Retinal pigment epithelial cell (primary cell): ENCODE data around the gene SART3.

Experiments used
- DNase-seq: peaks from one replicate; pipeline ENCODE4 v3.0.0-alpha.2; 2010; ENCODE audit warnings: low read depth
- H3K4me3 ChIP-seq: 2 replicates; pipeline ENCODE4 v1.5.1; 2011; ENCODE audit warnings: mild to moderate bottlenecking, low read length, control low read depth, moderate library complexity
- CTCF ChIP-seq: conservative IDR thresholded peaks from 2 replicates; pipeline ENCODE4 v1.5.1; 2011; ENCODE audit warnings: low read depth, low read length, control low read depth, inconsistent platforms

The SART3 gene

DNA sequence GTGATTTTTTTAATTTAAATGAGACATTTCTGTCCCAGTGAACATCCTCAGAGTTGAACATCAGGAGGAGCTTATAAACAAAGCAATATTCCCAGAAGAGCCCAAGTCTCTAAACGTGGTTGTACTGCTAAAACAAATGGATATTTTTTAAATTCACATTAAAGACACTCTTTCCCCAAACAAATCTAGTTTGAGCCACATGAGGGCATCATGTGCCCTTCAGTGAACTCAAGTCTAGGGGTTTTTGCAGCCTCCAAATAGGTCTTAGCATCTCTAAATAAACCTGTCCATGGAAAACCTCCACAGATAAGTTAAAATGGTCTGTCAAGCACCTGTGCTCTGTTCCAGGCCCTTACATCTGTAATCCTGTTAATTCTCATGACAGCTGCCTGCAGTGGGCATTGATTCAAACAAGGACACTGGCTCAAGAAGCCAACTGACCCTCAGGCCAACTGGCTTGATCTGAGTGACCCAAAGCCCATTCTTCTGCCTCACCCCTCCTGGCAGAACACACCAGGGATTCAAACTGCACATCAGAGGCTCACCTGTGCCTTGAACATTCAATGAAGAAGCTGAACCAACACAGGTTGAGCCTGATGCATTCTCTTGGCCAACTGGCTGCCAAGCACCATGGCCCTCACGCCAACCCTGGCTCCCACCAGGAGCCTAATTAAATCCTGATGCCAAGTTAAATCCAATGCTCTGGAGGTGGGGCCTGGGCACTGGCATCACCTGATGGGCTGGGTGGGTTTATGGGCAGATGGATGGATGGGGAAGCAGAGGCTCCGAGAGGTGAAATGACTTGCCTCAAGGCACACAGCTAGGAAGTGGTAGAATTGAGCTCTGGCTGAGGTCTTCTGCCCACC is 10.0 kb upstream of the SART3 start:
- no peak for DNase-seq
- TF ChIP-seq CTCF: peak; percentile 49
- no peak overlapping the region for H3K4me3 ChIP-seq

- DNase-seq: no peak
- H3K4me3 ChIP-seq: no peak overlapping the region
- no peak for TF ChIP-seq CTCF
These were observed 7.6 kb upstream of the SART3 start for GRCh38 chr12:108568338-108569154.

DNA sequence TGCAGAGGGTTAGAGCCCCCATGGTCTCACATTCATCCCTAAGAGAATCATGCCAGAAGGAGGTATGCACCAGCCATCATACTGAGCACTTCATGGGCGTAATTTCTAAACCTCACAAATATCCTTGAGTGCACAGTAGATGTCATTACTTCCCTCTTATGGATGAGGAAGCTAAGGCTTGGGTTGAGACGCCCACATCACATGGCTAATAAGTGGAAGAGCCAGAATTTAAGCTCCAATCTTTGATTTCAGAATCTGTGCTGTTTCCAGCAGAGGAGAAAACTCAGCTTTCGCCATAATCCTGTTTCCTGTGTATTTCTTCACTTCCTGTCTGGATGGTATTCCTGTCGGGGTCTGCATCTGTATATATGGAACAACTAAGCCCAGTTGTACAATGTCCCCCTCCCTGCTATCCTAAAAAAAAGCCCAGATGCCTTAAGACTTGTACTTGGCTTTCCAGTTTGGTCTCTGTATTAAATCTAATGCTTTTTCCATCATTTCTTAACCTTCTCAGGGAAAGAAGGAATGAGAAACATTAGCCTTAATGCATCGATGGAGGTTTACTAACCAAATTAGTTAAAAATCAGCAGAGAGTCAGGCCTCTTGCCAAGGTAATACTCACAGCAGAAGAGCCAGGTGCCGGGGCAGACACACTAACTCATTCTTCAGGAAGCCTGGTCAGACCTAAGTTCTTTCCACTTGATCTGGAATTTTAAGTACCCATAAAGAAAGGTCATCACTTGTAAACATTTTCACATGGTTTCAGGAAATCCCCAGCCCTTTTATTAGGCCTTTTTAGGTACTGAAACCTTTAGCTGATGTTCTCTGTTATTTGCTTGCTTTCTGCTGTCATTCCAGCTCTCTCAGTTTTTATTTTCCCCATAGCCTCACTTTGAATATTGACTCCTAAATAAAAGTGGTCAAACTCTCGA is 6.7 kb upstream of the SART3 start:
- H3K4me3 ChIP-seq: no peak overlapping the region
- no peak for TF ChIP-seq CTCF
- DNase-seq: no peak

DNA sequence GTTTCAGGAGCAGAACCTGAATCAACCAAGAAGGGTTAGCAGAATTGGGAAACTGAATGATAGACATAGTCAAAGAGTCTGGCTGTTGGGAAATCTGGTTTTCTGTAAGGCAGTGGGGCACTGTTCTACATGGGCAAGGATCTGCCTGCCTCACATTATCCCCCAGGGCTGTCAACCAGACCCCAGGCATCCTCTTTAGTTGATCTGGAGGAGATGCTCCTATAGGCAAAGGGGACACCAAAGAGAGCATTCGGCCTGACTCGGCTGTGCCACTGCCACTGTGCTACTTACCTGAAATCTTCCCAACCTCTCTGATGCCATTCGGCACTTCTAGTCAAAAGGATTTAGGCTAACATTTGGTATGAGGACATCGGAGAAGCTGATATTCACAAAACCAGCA is 5.5 kb upstream of the SART3 start:
- TF ChIP-seq CTCF: no peak
- no peak for DNase-seq
- no peak overlapping the region for H3K4me3 ChIP-seq

DNA sequence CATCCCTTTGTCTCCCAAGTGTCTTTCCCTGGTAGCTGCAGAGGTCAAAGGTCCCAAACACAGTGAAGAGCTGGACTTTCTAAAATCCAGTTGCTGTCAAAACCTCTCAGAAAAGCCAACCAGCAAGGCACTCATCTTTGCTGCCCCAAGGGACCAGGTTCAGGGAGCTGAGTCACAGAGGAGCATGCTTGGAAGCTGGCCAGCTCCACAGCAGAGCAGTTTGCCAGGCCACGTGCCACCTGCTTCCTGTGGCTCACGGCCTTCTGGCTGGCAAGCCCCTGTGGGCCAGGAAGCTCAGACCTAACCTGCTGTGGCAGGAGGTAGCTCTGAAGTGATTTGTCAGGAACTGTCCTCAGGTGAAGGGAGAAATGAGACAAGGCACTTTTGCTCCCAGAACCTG is 5.0 kb upstream of the SART3 start:
- no peak overlapping the region for H3K4me3 ChIP-seq
- TF ChIP-seq CTCF: no peak
- DNase-seq: peak; percentile 76

DNA sequence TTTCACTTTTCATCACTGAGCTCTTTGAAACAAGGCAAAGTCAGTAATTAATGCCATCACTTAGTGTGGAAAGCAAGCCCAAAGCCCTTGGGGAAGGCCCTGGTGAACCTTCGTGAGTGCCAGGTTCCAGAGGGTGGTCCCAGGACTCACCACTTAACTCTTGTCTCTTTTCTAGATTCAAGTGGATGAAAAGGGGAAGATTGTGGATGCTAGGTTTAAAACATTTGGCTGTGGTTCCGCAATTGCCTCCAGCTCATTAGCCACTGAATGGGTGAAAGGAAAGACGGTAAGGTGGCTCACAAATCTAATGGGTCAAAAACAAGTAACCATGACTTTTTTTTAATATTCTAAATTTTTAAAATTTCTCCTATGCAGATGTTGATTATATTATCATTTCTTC is 4.2 kb upstream of the SART3 start:
- TF ChIP-seq CTCF: no peak
- DNase-seq: no peak
- H3K4me3 ChIP-seq: no peak overlapping the region
